NT2/D1 (cell line): ENCODE measurements around the gene MEGF6.

Experiments used
- SUZ12 ChIP-seq: IDR thresholded peaks from 2 replicates; pipeline ENCODE4 v1.6.1; 2011; ENCODE audit not compliant: insufficient read length, insufficient read depth; ENCODE audit errors: extremely low read depth
- ZNF274 ChIP-seq: IDR thresholded peaks from 2 replicates; pipeline ENCODE4 v1.6.1; 2011; ENCODE audit warnings: mild to moderate bottlenecking, low read depth, low read length

GRCh38 chr1:3451994-3452865, 159.1 kb downstream of the MEGF6 start:
- TF ChIP-seq ZNF274 (no peak), SUZ12 (no peak)
